Fibroblast of villous mesenchyme (primary cell): Measurements from ENCODE around the gene SMARCD3. TPM values are rescaled to one million over a fixed set of nuclear protein-coding genes. Genes with fewer than 3 reads are reported as not detected.

Experiments
- DNase-seq: peaks from one replicate; pipeline ENCODE4 v3.0.0-alpha.2; 2010; ENCODE audit warnings: low read depth
- H3K4me3 ChIP-seq: 2 replicates; pipeline ENCODE4 v1.5.1; 2011; ENCODE audit warnings: low read depth, mild to moderate bottlenecking, low read length
- CTCF ChIP-seq: IDR thresholded peaks from 2 replicates; pipeline ENCODE4 v1.5.1; 2012; ENCODE audit warnings: low read depth, mild to moderate bottlenecking, low read length; ENCODE audit not compliant: insufficient read depth
- total RNA-seq: library from RNA; depleted of rRNA; stranded (reverse); fragments of >200 nt; gene quantifications from 2 replicates; pipeline ENCODE4 v1.2.3, GENCODE V29; 2012

SMARCD3 gene
- total RNA-seq, 1 donor: 32.0 TPM

GRCh38 chr7:151218170-151218569, 30.3 kb downstream of the SMARCD3 start:
- no peak for TF ChIP-seq CTCF
- no peak for DNase-seq
- H3K4me3 ChIP-seq: no peak overlapping the region

- DNase-seq: no peak
- H3K4me3 ChIP-seq: no peak overlapping the region
- no peak for TF ChIP-seq CTCF
Measured at GRCh38 chr7:151215396-151215795, 33.1 kb downstream of the SMARCD3 start.

DNA sequence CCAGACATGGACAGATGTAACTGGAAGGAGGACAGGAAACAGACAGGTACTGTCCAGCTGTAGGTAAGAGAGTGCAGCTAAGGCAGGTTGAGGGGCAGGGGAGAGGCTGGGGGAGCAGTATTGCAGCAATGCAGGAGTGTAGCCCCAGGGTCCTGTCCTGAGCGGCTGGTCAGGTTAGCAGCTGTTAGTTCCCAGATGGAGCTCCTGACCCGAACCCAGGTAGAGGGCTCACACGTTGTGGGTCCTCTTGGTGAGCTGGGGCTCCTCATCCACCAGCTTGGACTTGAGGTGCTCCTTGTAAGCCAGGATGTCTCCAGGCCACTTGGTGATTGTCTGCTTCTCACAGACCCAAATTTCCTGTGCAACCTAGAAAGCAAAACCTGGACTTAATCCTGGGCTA, 34.7 kb downstream of the SMARCD3 start:
- no peak overlapping the region for H3K4me3 ChIP-seq
- TF ChIP-seq CTCF: no peak
- no peak for DNase-seq

DNA sequence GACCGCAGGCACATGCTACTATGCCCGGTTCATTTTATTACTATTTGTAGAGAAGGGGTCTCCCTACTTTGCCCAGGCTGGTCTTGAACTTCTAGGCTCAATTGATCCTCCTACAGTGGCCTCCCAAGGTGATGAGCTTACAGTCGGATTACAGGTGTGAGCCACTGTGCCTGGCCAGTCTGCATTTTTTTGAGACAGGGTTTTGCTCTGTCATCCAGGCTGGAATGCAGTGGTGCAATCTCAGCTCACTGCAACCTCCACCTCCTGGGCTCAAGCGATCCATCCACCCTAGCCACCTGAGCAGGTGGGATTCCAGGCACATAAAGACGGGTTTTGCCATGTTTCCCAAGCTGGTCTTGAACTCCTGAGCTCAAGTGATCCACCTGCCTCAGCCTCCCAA, 35.9 kb downstream of the SMARCD3 start:
- no peak for DNase-seq
- TF ChIP-seq CTCF: no peak
- H3K4me3 ChIP-seq: no peak overlapping the region

DNA sequence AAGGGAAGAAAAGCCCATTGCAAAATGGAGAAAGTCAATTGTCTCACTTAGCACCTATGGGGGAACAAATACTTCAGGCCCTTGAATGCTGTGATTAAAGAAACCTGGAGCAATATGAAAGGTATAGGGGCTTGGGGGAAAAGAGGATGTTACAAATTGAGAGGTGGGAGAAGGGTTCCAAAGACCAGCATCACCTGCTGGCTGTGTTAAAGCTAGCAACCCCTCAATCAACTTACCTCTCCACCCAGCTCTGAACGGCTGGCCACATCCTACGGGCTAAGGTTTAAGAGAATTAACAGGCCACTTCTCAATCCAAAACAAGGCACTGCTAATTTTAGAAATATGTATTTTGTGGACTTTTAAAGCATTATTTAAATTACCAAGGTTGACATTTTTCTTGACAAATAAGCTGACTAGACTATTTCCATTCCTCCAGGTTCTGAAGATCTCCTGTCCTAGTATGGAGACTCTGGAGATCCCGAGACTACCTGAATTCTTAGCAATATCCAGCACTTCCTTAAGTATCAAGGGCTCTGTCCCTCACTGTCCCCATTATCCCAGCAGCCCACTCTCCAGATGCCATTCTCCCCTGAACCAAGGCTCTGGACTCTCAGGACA, 37.2 kb downstream of the SMARCD3 start:
- no peak overlapping the region for H3K4me3 ChIP-seq
- DNase-seq: no peak
- TF ChIP-seq CTCF: no peak

DNA sequence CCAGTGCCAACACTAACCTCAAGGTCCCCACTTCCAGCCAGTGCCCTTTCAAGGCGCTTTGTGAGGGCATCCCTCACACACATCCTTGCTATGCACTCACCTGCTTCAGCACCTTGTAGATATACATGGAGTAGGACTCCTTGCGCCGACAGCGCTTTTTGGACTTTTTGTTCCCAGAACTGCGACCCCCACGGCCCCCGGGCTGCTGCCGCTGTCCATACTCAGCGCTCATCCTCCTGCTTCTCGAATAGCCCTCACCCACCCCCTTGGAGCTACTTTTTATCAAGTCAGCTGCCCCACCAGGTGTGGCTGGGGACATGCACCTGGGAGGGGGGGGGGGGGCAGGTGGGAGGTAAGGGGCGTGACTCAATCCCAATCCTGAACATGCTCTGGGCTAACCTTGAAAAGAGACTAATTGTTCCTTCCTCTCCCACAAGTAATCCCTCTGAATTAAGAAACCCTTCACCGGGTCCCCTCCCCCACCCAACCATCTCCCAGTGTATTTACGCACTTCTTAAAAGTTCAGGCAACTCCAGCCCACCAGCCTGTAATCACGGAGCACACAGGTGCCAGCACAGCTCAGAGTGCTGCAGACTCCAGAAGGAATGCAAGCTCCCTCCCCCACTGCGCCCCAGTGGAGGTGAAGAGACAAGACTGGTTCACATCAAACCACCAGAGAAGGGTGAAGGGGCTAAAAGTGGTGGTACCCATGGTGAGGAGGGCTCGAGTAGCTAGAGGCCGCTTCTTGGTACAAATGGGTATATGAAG, 38.2 kb downstream of the SMARCD3 start, which contains the start of gene H2BK1:
Gene H2BK1, minus strand, starts transcription at position 402 of the 768 bp plus-strand sequence. Its CDS starts 170 bp downstream, at position 232.
- DNase-seq: no peak
- no peak within 1 kb of the TSS for H3K4me3 ChIP-seq
- no peak for TF ChIP-seq CTCF
